Subcutaneous adipose tissue (tissue), 4 donors: ENCODE results near the gene CDC42EP2. TPM values are rescaled to one million over a fixed set of nuclear protein-coding genes. Genes with fewer than 3 reads are reported as not detected.

Experiments used
- total RNA-seq, 4 donors: library from RNA; depleted of rRNA; stranded (reverse); fragments of >200 nt; gene quantifications; one replicate each; pipeline ENCODE4 v1.1.0, GENCODE V29; 2016
- TF ChIP-seq, protein P1 (sequence below): fragments of 450-650 bp; IDR thresholded peaks from one replicate; pipeline ENCODE4 v1.5.1; 2016; ENCODE audit warnings: low read depth, mild to moderate bottlenecking, control low read depth, antibody characterized with exemption, moderate library complexity

The CDC42EP2 gene, protein sequence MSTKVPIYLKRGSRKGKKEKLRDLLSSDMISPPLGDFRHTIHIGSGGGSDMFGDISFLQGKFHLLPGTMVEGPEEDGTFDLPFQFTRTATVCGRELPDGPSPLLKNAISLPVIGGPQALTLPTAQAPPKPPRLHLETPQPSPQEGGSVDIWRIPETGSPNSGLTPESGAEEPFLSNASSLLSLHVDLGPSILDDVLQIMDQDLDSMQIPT
- total RNA-seq: 10 to 100 TPM; 16.5 to 38.6 (median 28.5) TPM

GRCh38 chr11:65314501-65315203, at the start of gene CDC42EP2:
Gene CDC42EP2 (plus strand): TSS chr11:65314866. CDS start chr11:65320899, 6,033 bp downstream.
- TF ChIP-seq, protein P1, sequence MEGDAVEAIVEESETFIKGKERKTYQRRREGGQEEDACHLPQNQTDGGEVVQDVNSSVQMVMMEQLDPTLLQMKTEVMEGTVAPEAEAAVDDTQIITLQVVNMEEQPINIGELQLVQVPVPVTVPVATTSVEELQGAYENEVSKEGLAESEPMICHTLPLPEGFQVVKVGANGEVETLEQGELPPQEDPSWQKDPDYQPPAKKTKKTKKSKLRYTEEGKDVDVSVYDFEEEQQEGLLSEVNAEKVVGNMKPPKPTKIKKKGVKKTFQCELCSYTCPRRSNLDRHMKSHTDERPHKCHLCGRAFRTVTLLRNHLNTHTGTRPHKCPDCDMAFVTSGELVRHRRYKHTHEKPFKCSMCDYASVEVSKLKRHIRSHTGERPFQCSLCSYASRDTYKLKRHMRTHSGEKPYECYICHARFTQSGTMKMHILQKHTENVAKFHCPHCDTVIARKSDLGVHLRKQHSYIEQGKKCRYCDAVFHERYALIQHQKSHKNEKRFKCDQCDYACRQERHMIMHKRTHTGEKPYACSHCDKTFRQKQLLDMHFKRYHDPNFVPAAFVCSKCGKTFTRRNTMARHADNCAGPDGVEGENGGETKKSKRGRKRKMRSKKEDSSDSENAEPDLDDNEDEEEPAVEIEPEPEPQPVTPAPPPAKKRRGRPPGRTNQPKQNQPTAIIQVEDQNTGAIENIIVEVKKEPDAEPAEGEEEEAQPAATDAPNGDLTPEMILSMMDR: no peak

DNA sequence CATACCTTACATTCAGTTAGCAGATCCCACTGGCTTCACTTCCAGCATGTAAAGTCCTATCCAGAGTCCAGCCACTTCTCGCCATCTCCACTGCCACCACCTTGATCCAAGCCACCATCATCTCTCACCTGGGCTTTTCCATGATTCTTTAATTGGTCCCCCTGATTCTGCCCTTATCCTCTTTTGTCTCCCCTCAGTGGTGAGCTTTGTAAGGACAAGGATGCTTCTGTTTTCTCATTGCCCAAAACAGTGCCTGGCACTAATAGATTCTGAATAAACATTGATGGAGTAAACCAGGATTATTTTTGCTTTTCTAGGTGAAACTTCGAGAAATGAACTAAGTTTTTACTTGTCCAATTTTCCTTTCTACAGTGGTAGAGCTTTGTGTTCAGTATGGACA, 48.5 kb upstream of the CDC42EP2 start:
- TF ChIP-seq, protein P1: no peak

GRCh38 chr11:65274735-65275682, 39.7 kb upstream of the CDC42EP2 start:
- TF ChIP-seq, protein P1: no peak

DNA sequence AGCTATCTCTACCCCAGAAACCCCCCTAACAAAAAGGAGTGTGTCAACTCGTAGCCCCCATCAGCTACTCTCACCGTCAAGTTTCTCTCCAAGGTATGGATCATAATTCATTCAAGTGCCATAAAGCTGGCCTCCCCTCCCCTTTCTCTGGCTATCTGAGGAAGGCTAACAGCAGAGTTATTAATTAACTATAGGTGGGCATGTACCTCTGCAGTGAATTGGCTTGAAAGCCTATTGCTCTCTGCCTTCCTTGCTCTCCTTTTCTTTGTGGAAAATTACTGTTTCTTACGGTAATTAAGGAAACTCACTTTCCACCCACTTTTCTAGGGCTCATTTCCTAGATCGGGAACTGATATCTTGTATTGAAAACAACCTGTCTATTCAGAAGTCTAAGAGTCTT, 38.8 kb upstream of the CDC42EP2 start:
- TF ChIP-seq, protein P1: no peak

GRCh38 chr11:65277631-65278277, 36.9 kb upstream of the CDC42EP2 start:
- TF ChIP-seq, protein P1: no peak

DNA sequence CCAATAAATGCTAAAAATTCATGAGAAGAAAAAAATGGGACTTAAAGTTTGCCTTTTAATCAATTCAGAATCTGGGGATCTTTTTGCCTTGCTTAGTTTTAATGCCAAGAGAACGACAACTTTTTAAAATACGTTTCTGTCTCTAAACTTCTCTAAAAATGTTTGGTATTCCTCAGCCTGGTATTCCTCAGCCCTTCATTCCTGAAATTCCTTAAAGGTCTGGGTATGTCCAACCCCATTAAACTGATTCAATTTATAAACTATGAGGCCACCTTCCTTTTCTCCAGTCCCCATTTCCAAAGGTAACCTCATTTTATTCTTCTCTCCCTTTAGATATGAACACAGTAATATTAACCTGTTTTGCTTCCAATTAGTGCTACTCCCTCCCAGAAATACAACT, 36.3 kb upstream of the CDC42EP2 start:
- TF ChIP-seq, protein P1: no peak
